ENCODE data around the gene LPIN1. TPM values are rescaled to one million over a fixed set of nuclear protein-coding genes. Genes with fewer than 3 reads are reported as not detected.

LPIN1 gene
- total and polyA plus RNA-seq, 2 donors (not counting 1 experiment from before 2014, with no cell fraction given): 36.3 to 99.1 TPM

GRCh38 chr2:11720752-11721151 lies 25.7 kb upstream of the LPIN1 start:
- Histone ChIP-seq H3K9me3 (ENCODE audit: control extremely low read depth in 1 of 3, control insufficient read depth in 2 of 3, insufficient read depth in 1 of 3, low read length in 2 of 3) (no peaks in the 10 kb centered on the region), H3K4me2 (replicated peaks; ENCODE audit: low read depth, low read length, poor library complexity, severe bottlenecking) (no peak overlapping the region), H3K9ac (ENCODE audit: low read length) (no peak overlapping the region), H3K4me3 (ENCODE audit: control extremely low read depth in 1 of 5, extremely low read depth in 1 of 5, insufficient read depth in 1 of 5, low read depth in 2 of 5, low read length in 4 of 5) (no peak overlapping the region), H4K20me1 (ENCODE audit: control insufficient read depth, insufficient read depth, low read length, poor library complexity, severe bottlenecking) (no peaks in the 10 kb centered on the region), H2AFZ (ENCODE audit: insufficient read depth, low read depth, low read length, poor library complexity, severe bottlenecking) (no peak overlapping the region), H3K27me3 (replicated peaks in 1 of 4; ENCODE audit: control extremely low read depth in 1 of 4, control insufficient read depth in 3 of 4, insufficient read depth in 4 of 4, low read length in 3 of 4) (no peaks in the 10 kb centered on the region), H3K27ac (ENCODE audit: low read length in 2 of 2) (no peak overlapping the region), H3K79me2 (ENCODE audit: control insufficient read depth, insufficient read depth, low read length) (no peaks in the 10 kb centered on the region), H3K36me3 (replicated peaks in 1 of 2; ENCODE audit: control extremely low read depth in 1 of 2, control insufficient read depth in 1 of 2, extremely low read depth in 1 of 2, insufficient read depth in 2 of 2, low read length in 1 of 2) (no peaks in the 10 kb centered on the region), H3K4me1 (ENCODE audit: control insufficient read depth in 2 of 2, insufficient read depth in 2 of 2, low read length in 2 of 2) (peaks cover 16 to 18% of the 10 kb centered on the region in 2 donors)
- CTCF ChIA-PET: interaction anchor here (3.5 kb wide), 1 partner anchor 64 kb away, joined by 10 read pairs; no protein-coding TSS in a partner anchor
- Mint-ChIP-seq H3K4me3 (no peak overlapping the region), H3K27ac (no peak overlapping the region), H3K27me3 (peaks cover 34% of the 10 kb centered on the region), H3K4me1 (peaks cover 19% of the 10 kb centered on the region), H3K9me3 (ENCODE audit: insufficient read depth) (no peaks in the 10 kb centered on the region)
- WGBS (ENCODE audit: insufficient coverage): 100% methylated on average over 3 of the region's 7 CpGs
- intact Hi-C loops (cut with micrococcal nuclease): no loop called here
- DNase-seq (no peak), ATAC-seq (ENCODE audit: low read depth) (no peak)
- TF ChIP-seq EZH2 (IDR thresholded peaks at IDR 0.05; ENCODE audit: borderline replicate concordance, insufficient read depth, low read depth, low read length, poor library complexity, severe bottlenecking) (no peak), CTCF (IDR thresholded peaks at IDR 0.05) (no peak)
- POLR2A ChIA-PET: no interaction called here

- Histone ChIP-seq H3K4me2 (replicated peaks; ENCODE audit: low read depth, low read length, poor library complexity, severe bottlenecking) (no peak overlapping the region), H4K20me1 (ENCODE audit: control insufficient read depth, insufficient read depth, low read length, poor library complexity, severe bottlenecking) (no peaks in the 10 kb centered on the region), H2AFZ (ENCODE audit: insufficient read depth, low read depth, low read length, poor library complexity, severe bottlenecking) (no peak overlapping the region), H3K27ac (ENCODE audit: low read length in 2 of 2) (no peak overlapping the region), H3K4me3 (ENCODE audit: control extremely low read depth in 1 of 5, extremely low read depth in 1 of 5, insufficient read depth in 1 of 5, low read depth in 2 of 5, low read length in 4 of 5) (no peak overlapping the region), H3K9ac (ENCODE audit: low read length) (no peak overlapping the region), H3K79me2 (ENCODE audit: control insufficient read depth, insufficient read depth, low read length) (no peaks in the 10 kb centered on the region), H3K27me3 (replicated peaks in 1 of 4; ENCODE audit: control extremely low read depth in 1 of 4, control insufficient read depth in 3 of 4, insufficient read depth in 4 of 4, low read length in 3 of 4) (no peaks in the 10 kb centered on the region), H3K36me3 (replicated peaks in 1 of 2; ENCODE audit: control extremely low read depth in 1 of 2, control insufficient read depth in 1 of 2, extremely low read depth in 1 of 2, insufficient read depth in 2 of 2, low read length in 1 of 2) (no peaks in the 10 kb centered on the region), H3K9me3 (ENCODE audit: control extremely low read depth in 1 of 3, control insufficient read depth in 2 of 3, insufficient read depth in 1 of 3, low read length in 2 of 3) (no peaks in the 10 kb centered on the region), H3K4me1 (ENCODE audit: control insufficient read depth in 2 of 2, insufficient read depth in 2 of 2, low read length in 2 of 2) (peaks cover 8 to 9% of the 10 kb centered on the region in 2 donors)
- intact Hi-C loops (cut with micrococcal nuclease): no loop called here
- ATAC-seq (ENCODE audit: low read depth): no peak
- WGBS (ENCODE audit: insufficient coverage): 67% methylated on average over 1 of the region's 3 CpGs
- ChIA-PET POLR2A (no interaction called here), CTCF (interaction anchor here (0.6 to 1.5 kb wide), 3 partner anchors 14 to 57 kb away, joined by 3 read pairs; no protein-coding TSS in a partner anchor)
- Mint-ChIP-seq H3K4me3 (no peak overlapping the region), H3K27me3 (peaks cover 42% of the 10 kb centered on the region), H3K4me1 (peaks cover 10% of the 10 kb centered on the region), H3K9me3 (ENCODE audit: insufficient read depth) (no peaks in the 10 kb centered on the region), H3K27ac (no peak overlapping the region)
- TF ChIP-seq EZH2 (IDR thresholded peaks at IDR 0.05; ENCODE audit: borderline replicate concordance, insufficient read depth, low read depth, low read length, poor library complexity, severe bottlenecking) (no peak), CTCF (IDR thresholded peaks at IDR 0.05) (no peak)
- DNase-seq: no peak
Observed at GRCh38 chr2:11722292-11723060, 24.0 kb upstream of the LPIN1 start.

Measured in B cell (primary cell).